ENCODE results near the gene HIPK2.

- TF ChIP-seq EZH2 (IDR thresholded peaks at IDR 0.05) = no peak
- no peak for TF ChIP-seq POLR2AphosphoS5 (IDR thresholded peaks at IDR 0.05; ENCODE audit: borderline replicate concordance, low read depth, low read length)
- no peak for TF ChIP-seq FOXP2 (optimal IDR thresholded peaks at IDR 0.05; ENCODE audit: control extremely low read depth, extremely low read length, insufficient read depth)
Observed at GRCh38 chr7:139701908-139702307, 75.9 kb downstream of the HIPK2 start.
